ENCODE data around the gene MMP13. TPM values are rescaled to one million over a fixed set of nuclear protein-coding genes. Genes with fewer than 3 reads are reported as not detected.

MMP13 gene
- total RNA-seq, 4 donors from 2014 or later, result not detected

DNA sequence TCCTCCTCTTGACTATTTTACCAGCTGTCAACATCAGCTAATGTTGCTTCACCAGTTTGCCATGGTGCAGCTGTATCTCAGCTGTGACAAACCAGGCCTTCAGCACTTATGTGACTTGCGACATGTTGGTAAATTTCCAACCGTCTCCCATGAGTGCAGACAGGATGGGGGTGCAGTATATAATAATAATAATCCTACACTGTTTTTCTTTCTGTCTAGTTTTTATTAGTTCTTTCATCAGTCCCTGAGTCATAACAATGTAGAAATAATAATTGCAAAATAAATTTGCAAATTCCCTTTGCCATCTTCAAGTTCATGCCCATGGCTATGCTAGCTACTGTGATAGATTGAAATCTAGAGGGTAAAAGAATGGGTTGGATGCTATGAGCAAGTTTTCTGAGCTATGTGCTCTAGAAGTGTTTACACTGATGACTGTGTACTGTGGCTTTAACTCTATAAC lies 4.9 kb downstream of the MMP13 start:
- Histone ChIP-seq H3K36me3 (no peaks in the 10 kb centered on the region), H3K27me3 (no peaks in the 10 kb centered on the region), H3K27ac (no peak overlapping the region), H3K9me3 (no peaks in the 10 kb centered on the region), H3K4me3 (no peak overlapping the region), H3K4me1 (no peaks in the 10 kb centered on the region)
- TF ChIP-seq, protein P1, sequence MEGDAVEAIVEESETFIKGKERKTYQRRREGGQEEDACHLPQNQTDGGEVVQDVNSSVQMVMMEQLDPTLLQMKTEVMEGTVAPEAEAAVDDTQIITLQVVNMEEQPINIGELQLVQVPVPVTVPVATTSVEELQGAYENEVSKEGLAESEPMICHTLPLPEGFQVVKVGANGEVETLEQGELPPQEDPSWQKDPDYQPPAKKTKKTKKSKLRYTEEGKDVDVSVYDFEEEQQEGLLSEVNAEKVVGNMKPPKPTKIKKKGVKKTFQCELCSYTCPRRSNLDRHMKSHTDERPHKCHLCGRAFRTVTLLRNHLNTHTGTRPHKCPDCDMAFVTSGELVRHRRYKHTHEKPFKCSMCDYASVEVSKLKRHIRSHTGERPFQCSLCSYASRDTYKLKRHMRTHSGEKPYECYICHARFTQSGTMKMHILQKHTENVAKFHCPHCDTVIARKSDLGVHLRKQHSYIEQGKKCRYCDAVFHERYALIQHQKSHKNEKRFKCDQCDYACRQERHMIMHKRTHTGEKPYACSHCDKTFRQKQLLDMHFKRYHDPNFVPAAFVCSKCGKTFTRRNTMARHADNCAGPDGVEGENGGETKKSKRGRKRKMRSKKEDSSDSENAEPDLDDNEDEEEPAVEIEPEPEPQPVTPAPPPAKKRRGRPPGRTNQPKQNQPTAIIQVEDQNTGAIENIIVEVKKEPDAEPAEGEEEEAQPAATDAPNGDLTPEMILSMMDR (IDR thresholded peaks at IDR 0.05), result no peak
- no peak for TF ChIP-seq POLR2A (IDR thresholded peaks at IDR 0.05)
- no peak for DNase-seq

DNA sequence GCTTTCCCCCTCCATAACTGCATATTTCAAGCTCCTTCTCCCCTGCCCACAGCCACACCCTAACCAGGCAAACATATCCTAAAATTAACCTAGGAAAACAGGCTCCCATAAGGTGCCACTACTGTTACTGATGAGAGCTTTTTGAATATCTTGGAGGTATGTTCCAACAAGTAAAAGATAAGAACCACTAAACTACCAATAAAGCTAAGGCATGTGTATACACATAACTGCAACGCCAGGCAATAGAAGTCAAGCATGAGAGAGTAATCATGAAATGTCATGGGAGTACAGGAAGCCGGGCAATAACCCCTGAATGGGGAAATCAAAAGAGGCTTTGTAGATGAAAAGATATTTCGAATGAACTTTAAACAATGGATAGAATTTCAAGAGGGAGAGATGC lies 9.3 kb downstream of the MMP13 start:
- TF ChIP-seq, protein P1 (IDR thresholded peaks at IDR 0.05), result no peak
- TF ChIP-seq POLR2A (IDR thresholded peaks at IDR 0.05), result no peak
- no peaks in the 10 kb centered on the region for H3K9me3 ChIP-seq
- no peak for DNase-seq

DNA sequence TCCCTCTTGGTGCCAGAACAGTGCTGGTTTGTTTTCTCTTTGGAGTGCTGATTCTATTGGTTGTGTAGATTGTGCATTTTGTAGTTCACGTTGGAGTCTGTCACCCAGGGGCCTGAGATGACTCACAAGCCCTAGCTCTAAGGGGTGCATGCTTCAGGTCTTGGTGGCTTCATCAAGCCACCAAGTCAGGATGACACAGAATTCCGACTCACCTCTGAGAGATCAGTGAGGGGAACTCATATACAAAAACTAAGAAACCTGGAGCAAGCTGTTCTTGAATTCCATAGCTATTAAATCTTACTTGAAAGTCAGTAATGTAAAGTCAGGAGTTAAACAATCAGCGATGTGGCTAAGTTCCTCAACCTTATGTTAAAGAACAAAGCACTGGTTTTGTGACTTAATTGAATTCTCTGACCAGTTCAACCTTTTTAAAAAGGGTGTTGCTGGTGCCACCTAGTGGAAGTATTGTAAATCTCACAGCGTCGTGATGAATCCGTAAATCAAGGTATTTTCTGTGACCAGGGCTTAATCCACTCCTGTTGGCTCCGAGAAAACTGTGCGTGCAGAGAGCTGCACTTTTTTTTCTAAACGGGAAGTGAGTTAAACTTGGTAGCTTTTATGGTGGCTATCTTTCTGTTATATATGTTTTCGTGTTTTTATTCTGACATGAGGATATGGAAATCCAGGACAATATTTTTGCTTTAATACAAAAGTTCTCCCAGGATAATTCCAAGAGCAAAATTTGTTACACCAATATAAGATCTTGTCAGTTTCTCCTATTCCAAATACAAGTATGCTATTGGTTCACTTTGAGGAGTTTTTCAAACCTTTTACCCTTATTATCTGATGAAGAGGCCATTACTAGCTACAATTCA lies 14.6 kb downstream of the MMP13 start:
- TF ChIP-seq, protein P1 (IDR thresholded peaks at IDR 0.05), result peak in 5 of 6 experiments; percentile 51 to 93 (median 90)
- no peak for TF ChIP-seq POLR2A (IDR thresholded peaks at IDR 0.05)
- no peak overlapping the region for H3K4me3 ChIP-seq
- H3K27ac ChIP-seq, result no peak overlapping the region
- H3K27me3 ChIP-seq, result no peaks in the 10 kb centered on the region
- no peaks in the 10 kb centered on the region for H3K36me3 ChIP-seq
- H3K4me1 ChIP-seq, result no peaks in the 10 kb centered on the region
- H3K9me3 ChIP-seq, result no peaks in the 10 kb centered on the region
- DNase-seq, result peak in 1 of 3 donors; percentile 80

More for the DNA sequence above, 9.3 kb downstream of the MMP13 start:
- Histone ChIP-seq H3K27me3 (no peaks in the 10 kb centered on the region), H3K36me3 (no peaks in the 10 kb centered on the region), H3K4me3 (no peak overlapping the region), H3K4me1 (no peaks in the 10 kb centered on the region), H3K27ac (no peak overlapping the region)

DNA sequence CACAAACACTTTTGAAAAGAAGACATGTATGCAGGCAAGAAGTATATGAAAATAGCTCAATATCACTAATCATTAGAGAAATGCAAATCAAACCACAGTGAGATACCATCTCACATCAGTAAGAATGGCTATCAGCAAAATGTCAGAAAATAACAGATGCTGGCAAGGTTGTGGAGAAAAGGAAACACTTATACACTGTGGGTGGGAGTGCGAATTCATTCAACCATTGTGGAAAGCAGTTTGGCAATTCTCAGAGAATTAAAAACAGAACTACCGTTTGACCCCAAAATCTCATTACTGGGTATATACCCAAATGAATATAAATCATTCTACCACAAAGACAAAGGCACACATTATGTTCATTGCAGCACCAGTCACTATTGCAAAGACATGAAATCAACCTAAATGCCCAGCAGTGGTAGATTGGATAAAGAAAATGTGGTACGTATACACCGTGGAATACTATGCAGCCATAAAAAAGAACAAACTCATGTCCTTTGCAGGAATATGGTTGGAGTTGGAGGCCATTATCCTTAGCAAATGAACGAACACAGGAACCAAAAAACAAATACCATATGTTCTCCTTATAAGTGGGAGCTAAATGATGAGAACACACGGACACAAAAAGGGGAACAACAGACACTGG lies 18.5 kb downstream of the MMP13 start:
- no peaks in the 10 kb centered on the region for H3K4me1 ChIP-seq

DNA sequence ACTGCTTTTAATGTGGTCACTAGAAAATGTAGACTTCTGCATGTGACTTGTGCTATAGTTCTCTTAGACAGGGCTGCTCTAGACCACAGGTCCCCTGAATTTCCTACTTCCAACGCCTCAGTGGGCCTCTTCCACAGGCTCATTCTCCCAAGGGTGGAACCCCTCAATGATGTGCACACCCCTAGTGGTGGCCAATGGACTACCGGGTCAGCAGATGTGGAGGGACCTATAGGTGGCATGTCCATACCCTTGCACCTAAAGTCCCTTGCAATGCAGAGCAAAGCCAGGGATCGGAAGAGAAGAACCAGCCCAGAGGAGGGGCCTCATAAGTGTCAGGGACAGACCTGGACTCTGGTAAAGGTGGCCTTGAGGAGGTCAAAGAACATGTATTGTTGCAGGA lies 20.0 kb downstream of the MMP13 start:
- Histone ChIP-seq H3K4me3 (no peak overlapping the region), H3K4me1 (peaks cover 0 to 7% (median 0%) of the 10 kb centered on the region in 4 donors), H3K27me3 (no peaks in the 10 kb centered on the region), H3K36me3 (no peaks in the 10 kb centered on the region), H3K9me3 (no peaks in the 10 kb centered on the region), H3K27ac (no peak overlapping the region)
- DNase-seq, result no peak
- TF ChIP-seq, protein P1 (IDR thresholded peaks at IDR 0.05), result no peak
- no peak for TF ChIP-seq POLR2A (IDR thresholded peaks at IDR 0.05)

More for the DNA sequence above, 18.5 kb downstream of the MMP13 start:
- DNase-seq, result no peak
- Histone ChIP-seq H3K4me3 (no peak overlapping the region), H3K9me3 (no peaks in the 10 kb centered on the region), H3K27ac (no peak overlapping the region), H3K27me3 (no peaks in the 10 kb centered on the region), H3K36me3 (no peaks in the 10 kb centered on the region)
- TF ChIP-seq, protein P1 (IDR thresholded peaks at IDR 0.05), result no peak
- no peak for TF ChIP-seq POLR2A (IDR thresholded peaks at IDR 0.05)
